GM18505 (cell line): Measurements from ENCODE around the gene MED17.

Source experiments
- ATAC-seq: cut with Tn5 transposase; IDR thresholded peaks from one replicate; pipeline ENCODE4 v1.9.1; 2021; ENCODE audit not compliant: unreplicated experiment
- POLR2A ChIP-seq: IDR thresholded peaks from 4 replicates; pipeline ENCODE4 v1.6.1; 2011; ENCODE audit warnings: borderline replicate concordance; ENCODE audit not compliant: insufficient read depth, insufficient read length; ENCODE audit errors: extremely low read depth

MED17 gene

GRCh38 chr11:93858121-93858775 lies 74.2 kb downstream of the MED17 start:
- TF ChIP-seq POLR2A = no peak
- no peak for ATAC-seq

GRCh38 chr11:93861808-93862207 lies 77.7 kb downstream of the MED17 start:
- no peak for ATAC-seq
- TF ChIP-seq POLR2A = no peak
